Islet precursor cell (in vitro differentiated cells): Measurements from ENCODE around the gene DUSP6.
A peak's percentile ranks its signal among the peaks of the same experiment; 100 is the strongest.

Experiments used
- DNase-seq: peaks from one replicate; pipeline ENCODE4 v3.0.0-alpha.2; 2018

Gene DUSP6

DNA sequence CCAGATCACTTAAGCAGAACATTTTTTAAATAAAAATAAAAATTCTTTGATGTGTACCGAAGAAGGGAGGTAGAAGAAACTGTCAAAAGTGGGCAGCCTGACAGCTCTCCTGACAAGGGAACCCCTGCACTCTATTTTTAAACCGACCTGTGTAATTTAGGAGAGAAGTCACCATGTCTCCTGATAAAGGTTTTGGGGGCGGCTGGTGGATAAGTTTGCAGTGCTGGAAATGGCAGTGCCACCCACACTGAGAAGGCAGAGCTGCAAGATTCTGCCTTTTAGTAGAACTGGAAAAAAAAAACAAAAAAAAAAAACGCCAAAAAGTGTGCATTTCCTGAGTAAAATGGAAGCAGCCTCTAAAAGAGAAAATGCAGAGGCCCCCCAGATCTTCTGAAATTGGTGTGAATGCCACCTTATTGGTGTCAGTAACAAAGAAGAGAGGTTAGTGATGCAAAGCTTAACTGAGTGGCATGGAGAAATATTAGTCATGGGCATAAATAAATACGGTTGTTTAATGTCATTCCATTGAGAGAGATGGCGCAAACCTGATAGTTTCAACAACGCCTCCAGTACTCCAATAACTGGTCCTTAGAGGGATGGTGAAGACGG, 24.7 kb downstream of the DUSP6 start:
- no peak for DNase-seq

DNA sequence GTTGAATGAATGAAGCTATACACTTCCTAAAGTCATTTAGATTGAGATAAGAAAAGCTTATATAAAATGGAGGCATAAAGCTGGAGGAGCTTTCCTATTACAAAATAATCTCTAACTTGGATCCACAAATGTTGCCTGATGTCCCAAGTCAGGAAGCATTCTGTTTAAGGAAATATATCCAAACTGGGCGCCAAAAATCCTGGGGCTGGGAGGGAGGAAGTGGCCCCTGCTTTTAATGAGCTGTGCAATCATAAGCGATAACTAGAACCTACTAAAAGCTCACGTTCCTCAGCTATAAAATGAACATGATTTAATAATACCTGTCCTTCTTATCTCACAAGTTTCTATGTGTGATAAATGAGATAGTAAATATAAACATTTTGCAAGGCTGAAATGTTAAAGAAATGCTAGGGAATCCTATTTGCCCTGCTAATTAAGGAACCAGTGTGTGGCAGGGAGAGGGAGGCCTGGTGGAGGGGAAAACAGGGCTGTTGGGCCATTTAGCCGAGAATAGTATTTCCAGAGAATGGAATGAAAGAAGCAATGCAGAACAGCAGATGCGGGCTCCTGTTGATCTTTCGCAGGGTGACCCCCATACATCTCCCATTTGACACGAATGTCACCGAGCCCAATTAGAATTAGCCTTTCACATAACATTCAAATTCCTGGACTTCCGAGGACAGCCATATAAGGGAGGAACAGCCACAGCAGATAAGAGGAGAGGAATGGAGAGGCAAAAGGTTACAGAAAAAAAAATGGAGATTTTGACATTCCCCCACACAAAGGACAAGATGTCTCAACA, 25.9 kb downstream of the DUSP6 start:
- DNase-seq, result peak; percentile 91

DNA sequence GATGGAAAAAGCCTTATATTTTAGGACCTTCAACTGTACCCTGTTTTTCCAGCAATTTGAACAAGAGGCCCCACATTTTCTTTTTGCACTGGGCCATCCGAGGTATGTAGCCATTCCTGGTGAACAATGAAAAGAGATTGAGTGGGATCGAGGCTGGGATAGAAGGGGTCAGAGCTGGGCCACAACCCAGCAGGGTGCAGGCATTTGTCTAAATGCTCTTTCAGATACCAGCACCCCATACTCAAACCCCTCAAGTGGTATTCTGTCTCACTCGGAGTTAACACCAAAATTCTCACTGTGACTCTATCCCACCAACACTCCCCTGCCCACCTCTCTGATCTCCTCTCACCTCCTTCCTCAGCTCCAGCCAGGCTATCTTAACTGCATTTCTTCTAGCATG, 26.8 kb downstream of the DUSP6 start:
- no peak for DNase-seq

- no peak for DNase-seq
Measured at GRCh38 chr12:89324437-89324836, 27.9 kb downstream of the DUSP6 start.

- DNase-seq, result no peak
Measured at GRCh38 chr12:89323568-89324218, 28.6 kb downstream of the DUSP6 start.

GRCh38 chr12:89320735-89321134, 31.6 kb downstream of the DUSP6 start:
- DNase-seq, result no peak

DNA sequence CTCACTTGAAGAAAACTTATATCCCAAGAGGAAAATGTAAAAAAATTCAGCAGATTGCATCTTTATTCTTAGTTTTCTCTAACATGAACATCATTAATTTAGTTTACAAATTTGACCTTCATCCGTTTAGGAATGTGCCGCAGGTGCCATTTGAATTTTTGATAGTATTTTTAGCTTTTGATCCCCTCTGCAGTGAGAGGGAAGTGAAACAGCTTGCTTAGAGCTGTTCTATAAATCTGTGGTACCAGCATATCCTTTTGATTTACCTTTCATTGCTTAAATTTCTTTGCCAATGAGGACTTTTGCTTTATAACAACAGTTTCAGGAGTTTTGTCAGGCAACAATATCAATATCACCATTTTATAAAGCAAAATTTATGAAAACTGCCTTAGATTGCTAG, 32.7 kb downstream of the DUSP6 start:
- DNase-seq, result no peak

DNA sequence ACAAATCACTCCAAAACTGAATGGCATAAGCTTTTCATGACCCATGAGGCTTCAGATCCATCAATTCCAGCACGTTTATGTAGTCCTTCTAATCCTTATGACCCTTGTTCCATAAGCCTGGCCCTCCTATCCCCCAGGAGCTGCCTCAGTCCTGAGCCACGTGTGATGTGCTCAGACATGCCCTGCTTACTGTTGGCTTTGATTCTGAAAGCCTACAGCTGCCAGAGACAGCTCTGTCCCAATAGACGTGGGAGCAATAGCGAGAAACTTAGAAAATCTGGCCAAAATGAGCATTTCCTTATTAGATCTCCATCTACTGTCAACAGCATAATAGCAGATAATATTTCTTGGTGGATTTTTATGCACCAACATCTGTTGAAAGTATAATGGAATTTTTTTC, 33.2 kb downstream of the DUSP6 start:
- peak; percentile 82 for DNase-seq

DNA sequence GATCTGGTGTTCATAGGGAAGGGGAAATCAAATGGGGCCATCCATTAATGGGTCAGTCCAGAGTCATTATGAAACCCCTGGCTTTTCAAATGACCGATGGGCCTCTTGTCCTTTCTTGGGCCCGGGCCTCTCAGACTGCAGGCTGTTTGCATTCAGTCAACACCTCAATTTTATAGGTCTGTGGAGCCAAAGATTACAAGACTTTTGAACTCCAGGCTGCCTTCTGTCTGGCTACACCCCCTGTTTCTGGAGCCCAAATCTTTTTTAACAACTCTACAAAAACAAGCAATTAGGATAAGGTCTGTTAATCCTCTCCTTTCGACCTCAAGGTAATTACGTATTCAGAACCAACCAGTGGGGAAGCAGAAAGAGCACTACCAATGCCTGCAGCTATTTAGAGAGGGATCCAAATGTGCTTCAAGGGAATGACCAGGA, 35.6 kb downstream of the DUSP6 start:
- peak; percentile 97 for DNase-seq

GRCh38 chr12:89314060-89314761, 38.1 kb downstream of the DUSP6 start:
- DNase-seq, result no peak

DNA sequence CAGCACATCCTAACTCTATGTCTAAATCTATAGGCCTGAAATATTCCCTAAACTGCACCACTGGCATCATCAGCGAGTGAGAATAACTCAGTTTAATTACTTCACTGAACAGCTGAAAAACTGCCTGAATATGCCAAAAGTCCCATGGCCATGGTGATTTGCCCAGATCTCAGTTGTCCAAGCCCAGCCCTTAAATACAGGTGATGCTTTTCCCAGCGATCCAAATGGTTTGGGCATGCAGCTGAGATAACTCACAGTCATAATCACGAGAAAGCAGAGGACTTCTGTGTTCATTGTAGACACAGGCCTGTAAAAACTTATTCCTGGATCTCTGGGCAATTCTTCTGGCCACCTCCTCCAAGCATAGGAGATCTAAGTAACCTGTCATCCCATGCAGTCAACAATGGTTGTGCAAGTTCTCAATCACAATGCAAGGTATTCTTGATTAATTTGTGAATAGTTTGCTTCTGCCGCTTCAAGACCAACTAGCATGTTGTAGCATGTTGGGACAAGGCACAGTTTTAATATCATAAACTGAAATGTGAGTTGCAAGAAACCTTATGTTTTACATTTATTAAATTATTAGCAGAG, 40.5 kb downstream of the DUSP6 start:
- DNase-seq, result no peak

- no peak for DNase-seq
Measured at GRCh38 chr12:89309815-89310214, 42.5 kb downstream of the DUSP6 start.

DNA sequence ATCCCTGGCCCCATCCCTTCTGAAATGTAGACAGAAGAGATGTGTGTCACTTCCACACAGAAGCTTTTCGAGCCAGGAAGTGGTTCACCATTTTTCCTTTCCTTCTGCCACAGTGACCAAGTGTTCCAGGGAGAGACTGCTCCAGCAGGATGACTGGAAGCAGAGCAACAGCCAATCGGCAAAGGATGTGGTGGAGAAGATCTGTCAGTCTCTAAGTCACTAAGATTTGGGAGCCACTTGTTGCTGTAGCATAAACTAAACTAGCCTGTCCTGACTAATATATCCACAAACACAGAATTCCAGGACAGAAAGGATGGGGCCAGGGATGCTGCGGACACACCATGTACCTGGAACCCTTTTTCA, 42.9 kb downstream of the DUSP6 start:
- DNase-seq, result no peak

GRCh38 chr12:89307474-89308253, 44.6 kb downstream of the DUSP6 start:
- no peak for DNase-seq

DNA sequence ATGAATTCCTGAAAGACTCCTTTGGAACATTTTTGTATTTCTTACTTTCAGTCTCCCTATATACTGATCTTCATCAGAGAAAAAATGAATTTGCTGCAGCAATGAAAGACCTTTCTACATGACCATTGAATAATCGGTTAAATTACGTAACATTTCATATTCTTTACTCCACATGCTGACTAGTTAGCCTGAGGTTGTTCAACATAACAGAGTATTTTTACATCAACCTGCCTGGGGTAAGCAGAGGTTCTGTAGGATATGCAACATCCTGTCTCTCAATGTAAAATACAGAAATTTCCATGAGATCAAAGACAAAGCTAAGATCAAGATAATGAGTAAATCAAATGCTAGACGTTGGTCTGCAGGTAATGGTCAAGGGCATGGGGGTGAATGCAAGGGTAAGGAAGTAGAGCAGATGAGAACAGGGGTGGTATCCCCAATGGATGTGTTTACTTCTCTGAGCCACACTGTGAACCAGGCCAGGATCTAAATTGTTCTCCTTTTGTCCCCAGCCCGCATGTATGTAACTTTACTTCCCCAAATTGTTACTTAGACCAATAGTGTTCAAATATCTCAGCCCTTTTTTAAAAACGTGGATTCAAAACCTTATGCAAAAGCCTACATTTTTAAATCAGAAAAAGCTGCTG, 45.4 kb downstream of the DUSP6 start:
- DNase-seq, result no peak

- DNase-seq, result no peak
Measured at GRCh38 chr12:89305373-89305772, 46.9 kb downstream of the DUSP6 start.

GRCh38 chr12:89299931-89300330, 52.4 kb downstream of the DUSP6 start:
- DNase-seq, result no peak

GRCh38 chr12:89299417-89299816, 52.9 kb downstream of the DUSP6 start:
- DNase-seq, result no peak
